Neural cell (in vitro differentiated cells): ENCODE measurements around the gene CLDN7. TPM values are rescaled to one million over a fixed set of nuclear protein-coding genes. Genes with fewer than 3 reads are reported as not detected.

Experiments used
- H2AFZ ChIP-seq: fragments of 200-600, 300-800 bp; sonication (generic), shearing (Covaris generic); 2 replicates; pipeline ENCODE4 v1.6.0; 2014; ENCODE audit warnings: low read depth, mild to moderate bottlenecking, antibody characterized with exemption, low read length, moderate library complexity
- H3F3A ChIP-seq: fragments of 200-600 bp; shearing (Covaris generic); 2 replicates; pipeline ENCODE4 v1.6.1; 2016; ENCODE audit warnings: mild to moderate bottlenecking, moderate library complexity, mixed read lengths, antibody characterized with exemption, low read length; ENCODE audit not compliant: insufficient read depth, poor library complexity, severe bottlenecking
- H3K27ac ChIP-seq: fragments of 200-600, 300-800 bp; sonication (generic), shearing (Covaris generic); 2 replicates; pipeline ENCODE4 v1.5.1; 2014; ENCODE audit warnings: mild to moderate bottlenecking, low read length, moderate library complexity
- H3K27me3 ChIP-seq: fragments of 300-800, 200-600 bp; sonication (generic), shearing (Covaris generic); 2 replicates; pipeline ENCODE4 v1.6.0; 2014; ENCODE audit warnings: mild to moderate bottlenecking, low read depth, low read length, moderate library complexity; ENCODE audit not compliant: insufficient read depth
- H3K36me3 ChIP-seq: fragments of 300-800, 200-600 bp; sonication (generic), shearing (Covaris generic); 2 replicates; pipeline ENCODE4 v1.5.1; 2014; ENCODE audit warnings: mild to moderate bottlenecking, antibody characterized with exemption, low read length, moderate library complexity; ENCODE audit not compliant: insufficient read depth
- H3K4me2 ChIP-seq: fragments of 300-800, 200-600 bp; sonication (generic), shearing (Covaris generic); 2 replicates; pipeline ENCODE4 v1.6.0; 2014; ENCODE audit warnings: mild to moderate bottlenecking, low read length
- H3K4me3 ChIP-seq: fragments of 300-800, 200-600 bp; sonication (generic), shearing (Covaris generic); 2 replicates; pipeline ENCODE4 v1.5.1; 2014; ENCODE audit warnings: mild to moderate bottlenecking, low read length, moderate library complexity
- H3K79me2 ChIP-seq: fragments of 200-600 bp; shearing (Covaris generic); replicated peaks from 2 replicates; pipeline ENCODE4 v1.6.0; 2014; ENCODE audit warnings: mild to moderate bottlenecking, low read length, moderate library complexity; ENCODE audit not compliant: insufficient read depth
- H3K9ac ChIP-seq: fragments of 300-800, 200-600 bp; sonication (generic), shearing (Covaris generic); 2 replicates; pipeline ENCODE4 v1.6.1; 2016; ENCODE audit warnings: mild to moderate bottlenecking, low read length, mixed read lengths
- H3K9me2 ChIP-seq: fragments of 200-600 bp; shearing (Covaris generic); 2 replicates; pipeline ENCODE4 v1.6.1; 2016; ENCODE audit warnings: mild to moderate bottlenecking, low read length, mixed read lengths; ENCODE audit not compliant: insufficient read depth
- H3K9me3 ChIP-seq: fragments of 200-600, 300-800 bp; sonication (generic), shearing (Covaris generic); 2 replicates; pipeline ENCODE4 v1.6.1; 2016; ENCODE audit warnings: mild to moderate bottlenecking, mixed run types, low read length, moderate library complexity, mixed read lengths
- H4K20me1 ChIP-seq: fragments of 200-600 bp; shearing (Covaris generic); 2 replicates; pipeline ENCODE4 v1.6.1; 2016; ENCODE audit warnings: mild to moderate bottlenecking, mixed run types; ENCODE audit not compliant: insufficient read depth
- EP300 ChIP-seq: fragments of 450-650 bp; conservative IDR thresholded peaks from 2 replicates; pipeline ENCODE4 v1.6.1; 2014; ENCODE audit warnings: antibody characterized with exemption, mild to moderate bottlenecking, moderate library complexity; ENCODE audit not compliant: poor library complexity, severe bottlenecking
- EZH2 ChIP-seq: fragments of 200-600, 300-800 bp; shearing (Covaris generic), sonication (generic); IDR thresholded peaks from 2 replicates; pipeline ENCODE4 v1.6.1; 2014; ENCODE audit warnings: antibody characterized with exemption, low read length, borderline replicate concordance, mild to moderate bottlenecking; ENCODE audit not compliant: insufficient read depth, poor library complexity, severe bottlenecking
- MXI1 ChIP-seq: fragments of 450-650 bp; conservative IDR thresholded peaks from 2 replicates; pipeline ENCODE4 v1.6.1; 2014; ENCODE audit warnings: antibody characterized with exemption, mild to moderate bottlenecking; ENCODE audit not compliant: poor library complexity, severe bottlenecking
- POLR2AphosphoS5 ChIP-seq: IDR thresholded peaks from 2 replicates; pipeline ENCODE4 v1.6.1; 2012
- RAD21 ChIP-seq: fragments of 450-650 bp; conservative IDR thresholded peaks from 2 replicates; pipeline ENCODE4 v1.6.1; 2014; ENCODE audit warnings: antibody characterized with exemption, mild to moderate bottlenecking, moderate library complexity
- SMC3 ChIP-seq: fragments of 450-650 bp; conservative IDR thresholded peaks from 2 replicates; pipeline ENCODE4 v1.6.1; 2014; ENCODE audit warnings: antibody characterized with exemption, mild to moderate bottlenecking, moderate library complexity; ENCODE audit not compliant: poor library complexity
- TAF1 ChIP-seq: IDR thresholded peaks from 2 replicates; pipeline ENCODE4 v1.6.1; 2012; ENCODE audit warnings: low read depth
- polyA plus RNA-seq: library from polyadenylated mRNA; depleted of rRNA; stranded (reverse); fragments of >200 nt; gene quantifications from 2 replicates; pipeline ENCODE4 v1.2.3, GENCODE V29; 2014
- TF ChIP-seq, protein P1 (sequence below): fragments of 450-650 bp; IDR thresholded peaks from 2 replicates; pipeline ENCODE4 v1.5.1; 2014; ENCODE audit warnings: antibody characterized with exemption, mild to moderate bottlenecking, moderate library complexity; ENCODE audit not compliant: poor library complexity, severe bottlenecking
- TF ChIP-seq, protein P2 (sequence below): IDR thresholded peaks from 2 replicates; pipeline ENCODE4 v1.6.1; 2012; ENCODE audit warnings: borderline replicate concordance

CLDN7 gene
- polyA plus RNA-seq, 1 donor from 2014 or later: 0.27 TPM

DNA sequence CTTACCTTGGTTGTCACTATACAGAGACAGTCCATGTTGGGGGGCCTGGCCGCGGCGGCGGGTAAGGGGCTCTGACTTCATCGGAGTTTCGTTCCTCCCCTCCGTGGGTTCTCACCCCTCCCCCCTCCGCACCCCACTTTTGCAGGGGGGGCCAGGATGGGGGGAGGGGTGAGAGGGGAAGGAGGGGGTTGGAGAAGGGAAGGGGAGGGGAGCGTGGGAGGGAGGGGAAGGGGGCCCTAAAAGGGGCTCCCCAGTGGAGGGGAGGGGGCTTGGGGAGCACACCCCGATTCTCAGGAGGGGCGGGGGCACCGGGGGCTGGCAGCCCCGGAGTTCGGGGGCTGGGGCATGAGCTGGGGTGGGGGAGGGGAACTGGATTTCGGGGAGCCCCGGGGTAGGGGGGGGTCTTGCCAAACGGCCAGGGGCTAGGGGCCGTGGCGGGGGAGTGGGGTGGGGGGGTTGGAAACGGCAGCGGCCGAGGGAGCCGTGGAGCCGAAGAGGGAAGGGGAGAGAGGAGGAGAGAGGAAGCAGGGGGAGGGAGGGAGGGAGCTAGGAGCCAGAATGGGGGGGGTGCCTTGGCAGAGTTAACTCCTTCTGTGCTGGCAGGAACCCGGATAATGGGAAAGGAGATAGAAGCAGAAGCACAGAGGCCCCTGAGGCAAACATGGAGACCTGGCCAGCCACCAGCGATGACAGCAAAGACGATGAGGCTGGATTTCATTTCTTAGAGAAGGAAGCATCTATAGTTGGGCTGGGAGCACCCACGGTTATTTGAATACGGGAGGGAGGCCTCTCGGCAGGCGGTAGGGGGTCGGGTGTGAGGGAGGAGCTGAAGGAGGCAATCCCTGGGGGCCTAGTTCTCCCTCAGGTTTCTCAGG lies 44.9 kb downstream of the CLDN7 start:
- no peaks in the 10 kb centered on the region for H4K20me1 ChIP-seq
- peaks cover 51% of the 10 kb centered on the region for H3K79me2 ChIP-seq
- peaks cover 4% of the 10 kb centered on the region for H3F3A ChIP-seq
- no peaks in the 10 kb centered on the region for H3K9me3 ChIP-seq
- no peak overlapping the region for H2AFZ ChIP-seq
- no peaks in the 10 kb centered on the region for H3K9me2 ChIP-seq
- H3K27me3 ChIP-seq: no peaks in the 10 kb centered on the region
- H3K9ac ChIP-seq: peak overlapping the region; percentile 92
- H3K27ac ChIP-seq: peak overlapping the region; percentile 98
- TF ChIP-seq RAD21: no peak
- TF ChIP-seq, protein P1, sequence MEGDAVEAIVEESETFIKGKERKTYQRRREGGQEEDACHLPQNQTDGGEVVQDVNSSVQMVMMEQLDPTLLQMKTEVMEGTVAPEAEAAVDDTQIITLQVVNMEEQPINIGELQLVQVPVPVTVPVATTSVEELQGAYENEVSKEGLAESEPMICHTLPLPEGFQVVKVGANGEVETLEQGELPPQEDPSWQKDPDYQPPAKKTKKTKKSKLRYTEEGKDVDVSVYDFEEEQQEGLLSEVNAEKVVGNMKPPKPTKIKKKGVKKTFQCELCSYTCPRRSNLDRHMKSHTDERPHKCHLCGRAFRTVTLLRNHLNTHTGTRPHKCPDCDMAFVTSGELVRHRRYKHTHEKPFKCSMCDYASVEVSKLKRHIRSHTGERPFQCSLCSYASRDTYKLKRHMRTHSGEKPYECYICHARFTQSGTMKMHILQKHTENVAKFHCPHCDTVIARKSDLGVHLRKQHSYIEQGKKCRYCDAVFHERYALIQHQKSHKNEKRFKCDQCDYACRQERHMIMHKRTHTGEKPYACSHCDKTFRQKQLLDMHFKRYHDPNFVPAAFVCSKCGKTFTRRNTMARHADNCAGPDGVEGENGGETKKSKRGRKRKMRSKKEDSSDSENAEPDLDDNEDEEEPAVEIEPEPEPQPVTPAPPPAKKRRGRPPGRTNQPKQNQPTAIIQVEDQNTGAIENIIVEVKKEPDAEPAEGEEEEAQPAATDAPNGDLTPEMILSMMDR: no peak
- TF ChIP-seq EZH2: no peak
- no peak for TF ChIP-seq TAF1
- no peak for TF ChIP-seq EP300
- TF ChIP-seq POLR2AphosphoS5: no peak
- TF ChIP-seq, protein P2, sequence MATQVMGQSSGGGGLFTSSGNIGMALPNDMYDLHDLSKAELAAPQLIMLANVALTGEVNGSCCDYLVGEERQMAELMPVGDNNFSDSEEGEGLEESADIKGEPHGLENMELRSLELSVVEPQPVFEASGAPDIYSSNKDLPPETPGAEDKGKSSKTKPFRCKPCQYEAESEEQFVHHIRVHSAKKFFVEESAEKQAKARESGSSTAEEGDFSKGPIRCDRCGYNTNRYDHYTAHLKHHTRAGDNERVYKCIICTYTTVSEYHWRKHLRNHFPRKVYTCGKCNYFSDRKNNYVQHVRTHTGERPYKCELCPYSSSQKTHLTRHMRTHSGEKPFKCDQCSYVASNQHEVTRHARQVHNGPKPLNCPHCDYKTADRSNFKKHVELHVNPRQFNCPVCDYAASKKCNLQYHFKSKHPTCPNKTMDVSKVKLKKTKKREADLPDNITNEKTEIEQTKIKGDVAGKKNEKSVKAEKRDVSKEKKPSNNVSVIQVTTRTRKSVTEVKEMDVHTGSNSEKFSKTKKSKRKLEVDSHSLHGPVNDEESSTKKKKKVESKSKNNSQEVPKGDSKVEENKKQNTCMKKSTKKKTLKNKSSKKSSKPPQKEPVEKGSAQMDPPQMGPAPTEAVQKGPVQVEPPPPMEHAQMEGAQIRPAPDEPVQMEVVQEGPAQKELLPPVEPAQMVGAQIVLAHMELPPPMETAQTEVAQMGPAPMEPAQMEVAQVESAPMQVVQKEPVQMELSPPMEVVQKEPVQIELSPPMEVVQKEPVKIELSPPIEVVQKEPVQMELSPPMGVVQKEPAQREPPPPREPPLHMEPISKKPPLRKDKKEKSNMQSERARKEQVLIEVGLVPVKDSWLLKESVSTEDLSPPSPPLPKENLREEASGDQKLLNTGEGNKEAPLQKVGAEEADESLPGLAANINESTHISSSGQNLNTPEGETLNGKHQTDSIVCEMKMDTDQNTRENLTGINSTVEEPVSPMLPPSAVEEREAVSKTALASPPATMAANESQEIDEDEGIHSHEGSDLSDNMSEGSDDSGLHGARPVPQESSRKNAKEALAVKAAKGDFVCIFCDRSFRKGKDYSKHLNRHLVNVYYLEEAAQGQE: peak; percentile 37
- H3K4me2 ChIP-seq: peak overlapping the region; percentile 97
- no peaks in the 10 kb centered on the region for H3K36me3 ChIP-seq
- H3K4me3 ChIP-seq: peak overlapping the region; percentile 82

DNA sequence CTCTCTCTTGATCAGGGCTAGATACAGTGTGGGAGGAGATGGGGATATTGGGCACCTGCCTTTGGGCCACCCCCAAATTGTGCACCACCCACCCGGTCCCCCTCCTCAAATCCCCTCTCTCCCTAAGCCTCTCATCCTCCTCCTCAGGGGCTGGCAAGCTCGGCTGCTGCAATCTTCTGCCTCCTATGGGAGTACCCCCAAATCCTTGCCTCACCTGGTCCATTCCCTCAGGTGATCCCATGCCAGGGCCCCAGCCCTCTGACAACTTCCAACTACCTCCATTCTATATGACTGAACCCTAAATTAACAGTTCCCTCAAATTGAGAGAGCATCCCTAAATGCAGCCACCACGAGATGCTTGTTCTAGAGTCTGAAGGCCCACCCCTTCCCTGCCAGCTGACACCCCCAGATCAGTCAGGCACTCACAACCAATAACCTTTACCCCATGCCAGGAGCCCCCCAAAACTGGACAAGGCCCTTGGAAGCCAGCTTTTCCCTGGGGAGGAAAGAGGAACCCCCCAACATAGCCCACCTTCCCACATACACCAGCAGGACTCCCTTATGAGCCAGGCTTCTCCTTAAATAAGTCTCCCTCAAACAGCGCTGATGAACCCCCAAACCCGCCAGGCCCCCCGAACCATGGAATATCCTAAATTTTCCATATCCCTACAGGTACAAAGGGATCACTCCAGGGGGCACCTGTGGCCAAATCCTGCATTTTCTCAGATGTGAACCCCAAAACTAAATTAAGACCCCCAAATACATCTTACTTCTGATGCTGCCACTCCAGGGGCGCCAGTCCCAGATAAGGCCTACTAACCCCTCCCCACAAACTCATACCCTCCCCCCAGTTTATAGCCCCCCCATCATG lies 45.8 kb downstream of the CLDN7 start:
- Histone ChIP-seq H3K27me3 (no peaks in the 10 kb centered on the region), H3K9ac (peak overlapping the region; percentile 92), H2AFZ (no peak overlapping the region), H3K4me2 (peak overlapping the region; percentile 96), H3K4me3 (peak overlapping the region; percentile 82), H3K9me2 (no peaks in the 10 kb centered on the region), H4K20me1 (no peaks in the 10 kb centered on the region), H3K27ac (peak overlapping the region; percentile 98), H3F3A (peaks cover 4% of the 10 kb centered on the region), H3K79me2 (peaks cover 57% of the 10 kb centered on the region), H3K9me3 (no peaks in the 10 kb centered on the region), H3K36me3 (no peaks in the 10 kb centered on the region)
- TF ChIP-seq EP300: no peak
- TF ChIP-seq MXI1: peak; percentile 11
- TF ChIP-seq, protein P2: no peak
- no peak for TF ChIP-seq EZH2
- TF ChIP-seq POLR2AphosphoS5: no peak
- no peak for TF ChIP-seq RAD21
- no peak for TF ChIP-seq SMC3
- TF ChIP-seq, protein P1: no peak
- no peak for TF ChIP-seq TAF1
